ENCODE results near the gene ARID4B.

- TF ChIP-seq RAD21 (conservative IDR thresholded peaks at IDR 0.05) (no peak), CTCF (IDR thresholded peaks at IDR 0.05; ENCODE audit: poor library complexity, severe bottlenecking) (no peak), SMC3 (conservative IDR thresholded peaks at IDR 0.05; ENCODE audit: poor library complexity) (no peak), TAF1 (IDR thresholded peaks at IDR 0.05; ENCODE audit: low read depth) (no peak), REST (IDR thresholded peaks at IDR 0.05; ENCODE audit: borderline replicate concordance) (no peak)
Observed at GRCh38 chr1:235341334-235341733, 13.4 kb upstream of the ARID4B start.

Data from neural cell (in vitro differentiated cells).